Measurements from ENCODE around the gene GXYLT1.

GXYLT1 gene

GRCh38 chr12:42141981-42142606 is 2.6 kb downstream of the GXYLT1 start:
- H3K4me2 ChIP-seq (ENCODE audit: low read length): no peak overlapping the region
- TF ChIP-seq CTCF (IDR thresholded peaks at IDR 0.05; ENCODE audit: low read depth, low read length) (no peak), EZH2phosphoT487 (IDR thresholded peaks at IDR 0.05; ENCODE audit: low read depth) (no peak)
- H4K20me1 ChIP-seq (ENCODE audit: insufficient read depth, low read length): peaks cover 19% of the 10 kb centered on the region; the same call in 1 of the 2 replicates
- H3K4me3 ChIP-seq (ENCODE audit: low read length): no peak overlapping the region
- H3K79me2 ChIP-seq (ENCODE audit: low read length): peaks cover 57% of the 10 kb centered on the region
- no peak overlapping the region for H2AFZ ChIP-seq (ENCODE audit: low read depth, low read length)
- no peaks in the 10 kb centered on the region for H3K36me3 ChIP-seq (replicated peaks; ENCODE audit: low read depth, low read length)
- H3K4me1 ChIP-seq (ENCODE audit: low read length): peaks cover 17% of the 10 kb centered on the region
- H3K9ac ChIP-seq (ENCODE audit: low read length): no peak overlapping the region
- no peaks in the 10 kb centered on the region for H3K27me3 ChIP-seq (ENCODE audit: low read depth, low read length)
- H3K27ac ChIP-seq (ENCODE audit: low read length): no peak overlapping the region
- no peaks in the 10 kb centered on the region for H3K9me3 ChIP-seq (ENCODE audit: insufficient read depth, low read length)

- Histone ChIP-seq H3K27ac (ENCODE audit: low read length) (no peak overlapping the region), H3K9ac (ENCODE audit: low read length) (no peak overlapping the region), H3K9me3 (ENCODE audit: insufficient read depth, low read length) (no peaks in the 10 kb centered on the region), H3K4me2 (ENCODE audit: low read length) (no peak overlapping the region), H3K79me2 (ENCODE audit: low read length) (peaks cover 68% of the 10 kb centered on the region), H2AFZ (ENCODE audit: low read depth, low read length) (no peak overlapping the region), H3K36me3 (replicated peaks; ENCODE audit: low read depth, low read length) (no peaks in the 10 kb centered on the region), H3K4me1 (ENCODE audit: low read length) (peaks cover 17% of the 10 kb centered on the region), H3K4me3 (ENCODE audit: low read length) (no peak overlapping the region), H3K27me3 (ENCODE audit: low read depth, low read length) (no peaks in the 10 kb centered on the region), H4K20me1 (ENCODE audit: insufficient read depth, low read length) (peaks cover 19% of the 10 kb centered on the region; the same call in 1 of the 2 replicates)
- TF ChIP-seq CTCF (IDR thresholded peaks at IDR 0.05; ENCODE audit: low read depth, low read length) (no peak), EZH2phosphoT487 (IDR thresholded peaks at IDR 0.05; ENCODE audit: low read depth) (no peak)
Measured at GRCh38 chr12:42140901-42141300, 3.8 kb downstream of the GXYLT1 start.

GRCh38 chr12:42135259-42135814 is 9.3 kb downstream of the GXYLT1 start:
- H3K27me3 ChIP-seq (ENCODE audit: low read depth, low read length): no peaks in the 10 kb centered on the region
- no peak overlapping the region for H3K9ac ChIP-seq (ENCODE audit: low read length)
- no peak overlapping the region for H2AFZ ChIP-seq (ENCODE audit: low read depth, low read length)
- H3K36me3 ChIP-seq (replicated peaks; ENCODE audit: low read depth, low read length): no peaks in the 10 kb centered on the region
- no peak for TF ChIP-seq CTCF (IDR thresholded peaks at IDR 0.05; ENCODE audit: low read depth, low read length)
- TF ChIP-seq EZH2phosphoT487 (IDR thresholded peaks at IDR 0.05; ENCODE audit: low read depth): no peak
- H3K4me3 ChIP-seq (ENCODE audit: low read length): no peak overlapping the region
- H3K27ac ChIP-seq (ENCODE audit: low read length): no peak overlapping the region
- H3K4me2 ChIP-seq (ENCODE audit: low read length): no peak overlapping the region
- H3K79me2 ChIP-seq (ENCODE audit: low read length): peaks cover 86% of the 10 kb centered on the region
- H3K4me1 ChIP-seq (ENCODE audit: low read length): 0 out of 2 replicates have a peak, but pooled peaks cover 4% of the 10 kb centered on the region
- H3K9me3 ChIP-seq (ENCODE audit: insufficient read depth, low read length): no peaks in the 10 kb centered on the region
- H4K20me1 ChIP-seq (ENCODE audit: insufficient read depth, low read length): peaks cover 7% of the 10 kb centered on the region; the same call in 1 of the 2 replicates

- H3K4me2 ChIP-seq (ENCODE audit: low read length): no peak overlapping the region
- H2AFZ ChIP-seq (ENCODE audit: low read depth, low read length): no peak overlapping the region
- TF ChIP-seq EZH2phosphoT487 (IDR thresholded peaks at IDR 0.05; ENCODE audit: low read depth) (no peak), CTCF (IDR thresholded peaks at IDR 0.05; ENCODE audit: low read depth, low read length) (no peak)
- H3K36me3 ChIP-seq (replicated peaks; ENCODE audit: low read depth, low read length): no peaks in the 10 kb centered on the region
- peaks cover 61% of the 10 kb centered on the region for H3K79me2 ChIP-seq (ENCODE audit: low read length)
- no peak overlapping the region for H3K4me3 ChIP-seq (ENCODE audit: low read length)
- peaks cover 12% of the 10 kb centered on the region for H3K4me1 ChIP-seq (ENCODE audit: low read length)
- H3K9ac ChIP-seq (ENCODE audit: low read length): no peak overlapping the region
- no peak overlapping the region for H3K27ac ChIP-seq (ENCODE audit: low read length)
- no peaks in the 10 kb centered on the region for H3K27me3 ChIP-seq (ENCODE audit: low read depth, low read length)
- peaks cover 7% of the 10 kb centered on the region; the same call in 1 of the 2 replicates for H4K20me1 ChIP-seq (ENCODE audit: insufficient read depth, low read length)
- no peaks in the 10 kb centered on the region for H3K9me3 ChIP-seq (ENCODE audit: insufficient read depth, low read length)
Measured at GRCh38 chr12:42130672-42131402, 13.8 kb downstream of the GXYLT1 start.

Data from OCI-LY3 (cell line).